Measurements from ENCODE around the gene PAN2.
"Not testable (repeated sequence)": the region's sequence is repeated elsewhere in the genome, so short reads cannot be mapped to it uniquely, and the experiment has no call there.

DNA sequence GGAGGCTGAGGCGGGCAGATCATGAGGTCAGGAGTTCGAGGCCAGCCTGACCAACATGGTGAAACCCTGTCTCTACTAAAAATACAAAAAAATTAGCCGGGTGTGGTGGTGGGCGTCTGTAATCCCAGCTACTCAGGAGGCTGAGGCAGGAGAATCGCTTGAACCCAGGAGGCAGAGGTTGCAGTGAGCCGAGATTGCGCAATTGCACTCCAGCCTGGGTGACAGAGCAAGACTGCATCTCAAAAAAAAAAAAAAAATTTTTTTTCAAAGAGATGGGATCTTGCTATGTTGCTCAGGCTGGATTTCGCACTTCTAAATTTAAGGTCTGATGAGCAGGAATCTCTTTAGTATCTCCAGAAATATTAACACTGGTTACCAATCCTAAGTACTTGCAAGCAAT is 12.2 kb downstream of the PAN2 start:
- TF ChIP-seq ZZZ3 (IDR thresholded peaks at IDR 0.05; ENCODE audit: control insufficient read depth, insufficient read length, low read depth); REST (IDR thresholded peaks at IDR 0.05; ENCODE audit: low read depth, low read length); ZNF384 (IDR thresholded peaks at IDR 0.05; ENCODE audit: borderline replicate concordance, low read depth, low read length): not testable (repeated sequence)
